DMS53 (cell line): ENCODE measurements around the gene HOTAIR.

Experiments
- DNase-seq: peaks from one replicate; lab custom pipeline; 2025; lab: John Stamatoyannopoulos, UW

HOTAIR gene

GRCh38 chr12:53975064-53975471 lies 314 bp upstream of the HOTAIR start:
- DNase-seq = peak; percentile 25

- DNase-seq = no peak
Observed at GRCh38 chr12:53973236-53974042, 1.3 kb downstream of the HOTAIR start.

GRCh38 chr12:53972722-53973235 lies 2.0 kb downstream of the HOTAIR start, which contains the start of gene HOXC11:
Gene HOXC11, plus strand, starts transcription at chr12:53973126. Its CDS starts 116 bp downstream, at chr12:53973242.
- no peak for DNase-seq

- no peak for DNase-seq
Observed at GRCh38 chr12:53972152-53972702, 2.5 kb downstream of the HOTAIR start.

GRCh38 chr12:53971686-53972085 lies 3.1 kb downstream of the HOTAIR start:
- no peak for DNase-seq

GRCh38 chr12:53971129-53971528 lies 3.6 kb downstream of the HOTAIR start:
- no peak for DNase-seq

GRCh38 chr12:53970451-53970850 lies 4.3 kb downstream of the HOTAIR start:
- DNase-seq = no peak

GRCh38 chr12:53969588-53970259 lies 5.0 kb downstream of the HOTAIR start:
- DNase-seq = no peak

GRCh38 chr12:53968214-53969127 lies 6.3 kb downstream of the HOTAIR start:
- no peak for DNase-seq

- no peak for DNase-seq
Observed at GRCh38 chr12:53967421-53967925, 7.3 kb downstream of the HOTAIR start.

GRCh38 chr12:53966385-53967133 lies 8.2 kb downstream of the HOTAIR start:
- no peak for DNase-seq

- no peak for DNase-seq
Observed at GRCh38 chr12:53966085-53966384, 8.7 kb downstream of the HOTAIR start.

GRCh38 chr12:53965281-53966084 lies 9.3 kb downstream of the HOTAIR start:
- DNase-seq = no peak

- no peak for DNase-seq
Observed at GRCh38 chr12:53964315-53964713, 10.4 kb downstream of the HOTAIR start.

GRCh38 chr12:53963434-53964314 lies 11.1 kb downstream of the HOTAIR start:
- DNase-seq = no peak

GRCh38 chr12:53963005-53963404 lies 11.7 kb downstream of the HOTAIR start:
- DNase-seq = no peak

GRCh38 chr12:53961025-53961761 lies 13.6 kb downstream of the HOTAIR start:
- DNase-seq = no peak
